HTERT RPE-1 (cell line): ENCODE data around the gene SLC44A5.
"Not testable (repeated sequence)": the region's sequence is repeated elsewhere in the genome, so short reads cannot be mapped to it uniquely, and the experiment has no call there.

ENCODE experiments used
- in situ Hi-C: fragments of 300-500 bp; cut with MboI; formaldehyde crosslinking; loops from 4 replicates; pipeline ENCODE4 v1.14.3; 2020; ENCODE audit warnings: low sequenced_read_pairs

The SLC44A5 gene

DNA sequence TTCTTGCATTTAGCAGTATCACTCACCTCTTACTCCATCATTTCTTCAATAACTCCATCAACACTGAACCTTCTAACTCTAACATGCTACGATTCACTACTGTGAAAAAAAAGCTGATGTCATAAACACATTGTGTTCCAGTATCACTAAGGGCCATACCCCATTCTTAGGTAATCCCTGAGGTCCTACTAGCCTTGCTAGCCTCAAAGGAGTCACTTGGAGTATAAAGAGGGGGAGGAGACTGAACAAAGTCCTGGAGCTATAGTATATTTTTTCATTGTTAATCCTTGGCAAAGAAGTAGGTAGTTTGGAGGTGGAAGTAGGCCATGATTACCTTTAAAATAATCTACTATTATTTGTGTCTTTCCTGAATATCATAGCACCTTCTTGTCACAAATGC is at the start of gene SLC44A5:
SLC44A5 (minus strand) TSS at position 101 of the 400 bp plus-strand sequence. CDS start 69,667 bp downstream, outside the sequence.
- in situ Hi-C loops, result no loop called here

GRCh38 chr1:75655931-75656330 is 45.0 kb upstream of the SLC44A5 start:
- in situ Hi-C loops, result no loop called here

GRCh38 chr1:75647183-75647582 is 36.3 kb upstream of the SLC44A5 start:
- in situ Hi-C loops, result not testable (repeated sequence)

- in situ Hi-C loops, result not testable (repeated sequence)
These were observed 34.2 kb upstream of the SLC44A5 start for GRCh38 chr1:75645153-75645552.

- in situ Hi-C loops, result no loop called here
These were observed 32.5 kb upstream of the SLC44A5 start for GRCh38 chr1:75643460-75643859.

DNA sequence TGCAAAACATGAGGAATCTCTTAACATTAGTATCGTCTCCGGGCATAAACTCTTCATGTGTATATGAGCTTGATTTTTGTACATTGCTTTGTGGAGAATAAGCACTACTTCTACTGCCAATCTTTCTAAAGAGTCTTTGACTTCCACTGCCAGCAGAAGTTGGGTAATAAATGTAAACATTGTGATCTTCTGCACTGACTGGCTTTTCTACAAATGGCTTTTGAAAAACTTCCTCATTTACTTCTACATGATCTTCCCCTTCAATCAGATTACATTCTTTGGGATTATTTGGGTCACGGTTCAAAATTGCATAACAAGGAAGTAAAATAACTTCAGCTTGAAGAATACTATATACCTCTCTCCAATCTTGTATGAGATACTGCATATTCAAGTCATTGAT is 30.4 kb upstream of the SLC44A5 start:
- in situ Hi-C loops, result no loop called here

GRCh38 chr1:75640137-75640536 is 29.2 kb upstream of the SLC44A5 start:
- in situ Hi-C loops, result no loop called here

DNA sequence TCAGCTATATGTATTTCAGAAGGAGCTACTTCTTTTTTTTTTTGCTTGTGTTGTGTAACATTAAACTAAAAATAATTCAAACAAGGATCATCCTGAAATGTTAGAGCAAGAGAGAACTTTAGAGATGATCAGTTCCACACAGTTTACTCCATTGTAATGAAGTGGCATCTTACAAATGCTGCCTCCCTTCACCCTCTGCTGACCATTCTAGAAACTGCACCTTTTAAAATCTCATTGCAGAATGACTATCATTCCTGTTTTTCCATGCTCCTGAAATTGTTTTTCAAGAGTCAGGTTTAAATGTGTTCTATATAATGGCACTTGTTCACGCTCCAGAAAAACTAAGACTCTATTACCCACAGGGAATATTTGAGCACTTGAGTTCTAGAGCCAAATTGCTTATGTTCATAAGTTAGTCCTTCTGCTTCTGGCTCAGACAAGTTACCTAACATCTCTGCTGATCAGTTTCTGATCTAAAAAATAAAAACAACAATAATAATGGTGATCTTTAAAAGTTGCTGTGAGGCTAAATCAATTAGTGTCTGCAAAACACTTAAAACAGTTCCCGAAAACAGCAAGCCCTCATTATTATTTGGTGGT is 21.5 kb upstream of the SLC44A5 start:
- in situ Hi-C loops, result no loop called here

- in situ Hi-C loops, result no loop called here
These were observed 20.1 kb upstream of the SLC44A5 start for GRCh38 chr1:75630998-75631397.

- in situ Hi-C loops, result no loop called here
These were observed 19.2 kb upstream of the SLC44A5 start for GRCh38 chr1:75630004-75630594.

DNA sequence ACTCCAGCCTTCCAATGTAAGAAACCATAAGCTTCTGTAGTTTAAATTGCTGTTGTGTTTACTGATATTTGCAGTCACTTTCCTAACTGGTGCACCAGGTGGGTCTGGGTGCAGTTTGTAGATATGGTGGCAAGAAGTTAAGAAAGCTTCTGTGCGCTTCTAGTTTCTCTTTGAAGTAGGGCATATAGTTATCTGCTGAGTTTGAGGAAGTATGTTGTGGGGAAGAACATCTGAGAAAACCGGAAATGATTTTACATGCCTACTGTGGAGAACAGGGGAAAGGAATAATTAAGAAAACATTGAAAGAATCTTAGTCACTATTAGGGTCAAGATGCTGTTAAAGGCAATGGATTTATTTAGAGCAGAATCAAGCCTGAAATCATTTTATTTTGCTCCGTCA is 14.9 kb upstream of the SLC44A5 start:
- in situ Hi-C loops, result no loop called here

DNA sequence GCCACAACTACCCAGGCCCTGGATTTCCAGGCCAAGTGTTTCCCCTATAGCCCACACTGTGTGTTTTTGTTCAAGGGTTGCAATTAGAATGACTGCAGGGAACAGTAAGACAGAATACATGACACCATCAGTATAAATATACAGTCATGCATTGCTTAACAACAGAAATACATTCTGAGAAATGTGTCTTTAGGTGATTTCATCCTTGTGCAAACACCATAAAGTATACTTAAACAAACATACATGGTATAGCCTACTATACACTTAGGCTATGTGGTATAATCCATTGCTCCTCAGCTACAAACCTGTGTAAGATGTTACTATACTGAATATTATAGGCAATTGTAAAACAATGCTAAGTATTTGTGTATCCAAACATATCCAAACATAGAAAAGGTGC is 7.5 kb upstream of the SLC44A5 start:
- in situ Hi-C loops, result no loop called here

DNA sequence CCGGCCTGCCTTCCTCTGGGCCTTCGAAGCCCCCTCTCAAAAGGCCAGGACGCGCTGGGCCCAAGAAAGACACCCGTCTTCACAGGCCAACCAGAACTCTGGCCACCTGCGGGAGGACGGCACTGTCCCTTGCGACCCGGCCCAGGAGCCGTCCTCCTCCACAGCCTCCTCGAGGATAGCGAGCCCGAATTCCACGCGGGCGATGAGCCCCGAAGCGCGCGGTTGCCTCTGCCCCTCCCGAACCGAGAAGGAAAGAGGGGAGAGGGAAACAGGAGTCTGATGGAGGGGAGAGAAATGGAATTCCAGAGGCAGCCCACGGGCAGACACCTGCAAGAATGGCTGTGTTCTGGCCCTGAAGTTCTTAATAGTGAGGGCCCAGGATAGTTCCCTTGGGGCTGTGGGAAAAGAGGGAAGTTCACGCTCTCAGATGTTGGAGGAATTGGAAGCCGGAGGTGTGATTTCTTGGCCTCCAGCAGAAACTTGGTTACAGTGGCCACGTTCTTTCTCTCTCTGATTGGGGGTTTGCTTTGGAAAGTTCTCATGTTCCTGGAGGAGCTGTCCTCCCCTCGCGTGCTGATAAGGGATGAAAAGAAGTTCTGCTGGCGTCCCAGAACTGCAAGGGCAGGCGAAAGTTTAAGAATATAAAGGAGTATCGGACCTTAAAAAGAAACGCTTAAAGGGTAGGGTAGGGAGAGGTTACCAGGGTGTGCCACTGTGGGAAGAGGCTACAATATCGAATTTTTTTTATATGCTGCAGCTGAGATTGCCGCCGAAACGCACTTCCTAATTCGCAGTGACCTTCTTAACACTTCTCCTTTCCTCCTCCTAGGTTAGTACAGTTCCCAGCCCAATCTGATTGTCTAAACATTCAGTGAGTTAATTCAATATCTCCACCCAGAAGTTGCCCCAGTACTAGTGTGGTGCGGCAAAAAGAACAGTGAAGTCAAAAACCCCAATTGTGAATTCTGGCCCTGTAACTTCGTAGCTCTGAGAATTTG is 5.8 kb upstream of the SLC44A5 start:
- in situ Hi-C loops, result no loop called here

DNA sequence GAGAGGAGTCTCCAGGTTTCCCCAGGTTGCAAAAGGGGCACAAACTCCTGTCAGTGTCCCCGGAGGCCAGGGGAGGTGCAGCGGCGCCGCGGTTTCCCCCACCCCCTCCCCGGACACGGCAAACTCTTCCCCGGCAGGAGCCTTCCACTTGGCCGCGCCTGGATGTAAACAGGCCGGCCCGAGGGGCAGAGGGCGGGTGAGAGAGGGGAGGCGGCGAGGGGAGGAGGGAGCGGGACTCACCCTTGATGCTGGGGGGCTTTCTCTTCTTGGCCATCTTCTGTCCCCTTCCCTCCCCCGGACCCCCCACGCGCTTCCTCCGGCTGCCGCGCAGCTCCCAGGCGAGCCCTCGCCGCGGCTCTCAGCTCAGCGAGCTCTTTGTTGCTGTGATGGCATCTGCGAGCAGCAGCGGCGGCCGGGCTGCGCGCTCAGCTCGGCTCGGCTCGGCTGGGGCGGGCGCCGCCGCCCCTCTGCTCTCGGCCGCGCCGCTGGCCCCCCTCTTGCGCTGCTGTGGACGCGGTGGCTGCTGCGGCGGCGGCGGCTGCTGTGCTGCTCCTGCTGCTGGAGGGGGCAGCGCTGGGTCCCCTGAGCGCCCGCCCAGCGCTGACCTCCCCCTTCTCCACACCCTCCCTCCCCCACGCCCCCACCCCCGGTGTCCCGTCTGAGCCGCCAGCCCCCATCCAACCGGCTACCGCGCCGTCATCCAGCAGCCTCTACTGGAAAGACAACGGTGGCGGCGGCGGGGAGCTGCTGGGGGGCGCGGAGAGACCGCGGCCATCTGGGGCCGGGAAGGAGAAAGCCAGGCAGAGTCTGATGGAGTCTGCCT is 4.9 kb upstream of the SLC44A5 start:
- in situ Hi-C loops, result no loop called here

DNA sequence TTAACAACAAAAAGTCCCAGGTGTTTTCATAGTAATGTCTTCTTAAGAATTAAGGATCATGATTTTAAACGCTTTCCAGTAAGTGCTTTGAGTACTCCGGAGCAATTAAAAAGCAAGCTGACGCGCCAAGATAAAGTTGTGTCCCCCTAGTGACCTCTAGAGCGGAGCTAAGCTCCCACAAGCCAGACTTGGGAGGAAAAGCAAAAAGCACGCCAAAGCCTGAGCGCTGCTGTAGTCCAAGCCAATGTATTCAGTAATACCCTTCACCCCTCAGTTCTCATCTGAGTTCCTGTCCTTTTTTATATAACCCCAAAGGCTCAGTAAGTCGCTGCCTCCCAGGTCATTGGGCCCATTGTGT is 3.5 kb upstream of the SLC44A5 start:
- in situ Hi-C loops, result no loop called here

- in situ Hi-C loops, result no loop called here
These were observed 3.0 kb upstream of the SLC44A5 start for GRCh38 chr1:75613916-75614315.

- in situ Hi-C loops, result no loop called here
These were observed 2.1 kb upstream of the SLC44A5 start for GRCh38 chr1:75612976-75613375.

DNA sequence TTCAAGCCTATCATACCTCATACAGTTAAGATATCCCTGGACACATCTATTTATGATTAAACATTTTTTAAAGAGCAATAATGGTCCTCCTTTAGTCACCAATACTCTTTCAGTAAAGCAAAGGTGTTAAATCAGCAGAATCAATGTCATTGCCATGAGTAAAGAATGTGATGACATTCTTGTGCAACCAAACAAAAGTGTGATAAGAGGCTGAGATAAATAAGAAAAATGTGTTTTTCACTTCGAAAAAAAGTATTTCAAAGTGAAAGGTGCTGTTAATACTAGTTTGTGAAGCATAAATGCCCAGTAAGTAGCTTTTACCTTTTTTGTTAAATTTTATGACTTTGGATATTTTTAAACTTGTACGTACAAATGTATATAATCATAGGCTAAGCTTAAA is 8.4 kb downstream of the SLC44A5 start:
- in situ Hi-C loops, result no loop called here

DNA sequence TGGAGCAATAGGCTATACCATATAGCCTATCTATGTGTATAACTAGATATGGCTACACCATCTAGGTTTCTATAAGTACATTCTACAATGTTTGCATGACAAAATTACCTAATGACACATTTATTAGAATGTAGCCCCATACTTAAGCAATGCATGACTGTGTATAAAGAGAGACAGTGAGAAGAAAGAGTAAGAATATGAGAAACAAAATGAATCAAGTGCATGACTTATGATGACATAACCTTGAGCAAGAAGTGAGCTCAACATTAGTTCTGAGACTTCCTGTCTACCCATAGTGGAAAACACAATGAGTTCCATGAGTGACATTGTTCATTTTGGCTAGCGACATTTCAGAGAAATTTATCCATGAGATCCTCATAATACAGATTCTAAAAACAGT is 10.1 kb downstream of the SLC44A5 start:
- in situ Hi-C loops, result no loop called here

DNA sequence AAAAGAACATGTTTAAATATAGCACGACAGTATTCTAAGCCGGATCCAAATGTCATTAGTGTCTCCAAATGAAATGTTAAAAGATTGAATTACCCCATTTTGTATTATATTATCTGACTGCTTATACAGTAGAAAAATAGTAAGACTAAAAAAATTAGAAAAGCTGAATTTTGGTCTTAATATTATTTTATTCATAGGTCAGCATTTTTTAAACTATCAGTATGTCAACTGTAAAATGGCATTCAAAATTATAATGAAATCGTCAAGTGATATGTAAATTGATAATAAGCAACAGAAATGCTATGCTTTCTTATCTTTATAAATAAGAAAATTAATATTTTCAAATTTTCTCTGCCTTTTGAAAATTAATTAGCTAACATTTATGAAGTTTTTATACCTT is 16.6 kb downstream of the SLC44A5 start:
- in situ Hi-C loops, result no loop called here

GRCh38 chr1:75593457-75593856 is 17.5 kb downstream of the SLC44A5 start:
- in situ Hi-C loops, result not testable (repeated sequence)
